ENCODE data around the gene DCDC1.
A peak's percentile ranks its signal among the peaks of the same experiment; 100 is the strongest.

DCDC1 gene, protein sequence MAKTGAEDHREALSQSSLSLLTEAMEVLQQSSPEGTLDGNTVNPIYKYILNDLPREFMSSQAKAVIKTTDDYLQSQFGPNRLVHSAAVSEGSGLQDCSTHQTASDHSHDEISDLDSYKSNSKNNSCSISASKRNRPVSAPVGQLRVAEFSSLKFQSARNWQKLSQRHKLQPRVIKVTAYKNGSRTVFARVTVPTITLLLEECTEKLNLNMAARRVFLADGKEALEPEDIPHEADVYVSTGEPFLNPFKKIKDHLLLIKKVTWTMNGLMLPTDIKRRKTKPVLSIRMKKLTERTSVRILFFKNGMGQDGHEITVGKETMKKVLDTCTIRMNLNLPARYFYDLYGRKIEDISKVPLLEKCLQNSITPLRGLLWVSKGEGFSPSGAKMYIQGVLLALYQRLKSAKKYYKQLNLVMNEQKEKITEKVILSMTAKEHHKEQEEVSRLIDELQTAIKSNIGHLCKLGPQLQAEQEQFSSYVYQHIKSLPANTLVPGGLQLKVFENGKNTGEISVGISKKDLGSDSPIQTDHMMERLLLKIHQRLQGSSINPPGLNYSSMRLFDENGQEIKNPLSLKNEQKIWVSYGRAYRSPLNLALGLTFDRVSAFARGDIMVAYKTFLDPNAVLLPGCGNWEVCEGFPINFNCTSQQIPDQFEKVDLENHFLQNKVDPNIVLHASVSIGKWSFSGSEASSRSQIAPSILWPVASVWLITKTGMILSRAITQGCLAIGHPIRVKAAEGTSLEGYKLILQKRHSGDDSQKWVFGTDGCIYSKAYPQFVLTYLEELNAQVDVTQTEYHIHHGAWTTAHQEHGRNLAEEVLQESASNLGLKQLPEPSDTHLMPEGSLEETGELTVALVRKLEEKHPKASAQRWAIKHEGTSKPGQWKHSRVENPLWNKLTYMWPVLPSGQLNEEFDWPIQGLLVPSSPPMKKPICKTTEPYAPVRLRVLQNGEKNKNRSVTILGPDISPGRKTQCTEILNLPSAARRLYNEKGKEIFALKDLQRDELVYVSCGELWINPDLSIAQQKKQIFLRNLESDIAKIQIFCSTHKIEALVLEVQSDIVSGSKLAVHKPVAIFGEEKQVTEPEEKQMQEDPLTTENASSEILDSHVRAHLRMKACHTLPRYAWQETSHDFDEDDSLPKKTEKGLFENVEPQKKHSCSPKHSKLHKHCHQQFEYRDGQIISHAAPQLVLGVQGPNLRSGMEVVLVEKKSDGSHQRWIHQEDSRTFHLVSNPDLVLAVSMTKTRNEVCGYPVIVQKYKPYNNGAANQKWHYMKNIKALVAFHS (N-terminal part only)

DNA sequence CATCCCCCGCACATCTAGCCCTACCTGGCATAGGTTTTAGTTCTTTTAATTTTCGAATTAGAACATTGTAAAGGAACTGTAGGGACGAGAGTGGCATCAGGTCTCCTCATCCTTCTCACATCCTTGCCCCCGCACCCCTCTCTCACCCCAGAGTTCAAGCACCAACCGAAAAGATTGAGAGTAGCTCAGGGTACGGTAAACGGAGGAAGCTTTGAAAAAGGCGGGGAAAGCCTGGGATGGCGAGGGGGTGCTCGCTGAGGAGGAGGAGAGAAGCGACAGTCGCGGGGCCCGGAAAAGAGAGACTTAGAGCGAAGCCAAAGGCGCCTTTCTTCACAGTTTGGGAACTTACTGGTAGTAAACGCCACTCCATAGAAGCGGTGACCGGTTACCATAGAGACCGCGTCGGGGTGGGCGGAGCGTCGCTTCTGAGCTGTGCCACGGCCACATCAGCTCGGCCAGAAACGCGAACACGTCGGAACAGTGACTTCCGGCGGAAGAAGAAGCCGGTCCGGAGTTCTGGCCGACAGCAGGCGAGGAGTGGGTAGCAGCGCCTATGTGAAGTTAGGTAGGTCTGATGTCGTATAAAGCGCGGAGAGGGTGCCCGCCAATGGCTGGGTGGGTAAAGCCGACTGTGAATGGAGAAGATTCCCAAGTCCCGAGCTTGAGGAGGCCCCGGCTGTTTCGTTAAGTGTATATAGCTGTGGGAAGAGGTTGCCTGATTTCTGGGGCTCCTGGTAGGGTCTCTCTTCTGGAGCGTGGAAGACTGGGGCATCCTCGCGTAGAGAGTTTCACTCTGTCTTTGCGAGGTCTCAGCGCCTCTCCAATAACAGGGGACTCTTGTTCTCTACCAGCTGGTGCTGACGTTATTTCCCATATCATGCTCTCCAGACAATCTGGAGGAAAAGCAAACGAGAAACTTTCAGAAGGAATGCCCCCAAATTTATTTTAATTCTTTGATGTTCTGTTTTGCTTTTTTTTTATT, at the start of gene DCDC1, which contains the start of gene DNAJC24:
DCDC1 (minus strand) TSS at position 392 of the 982 bp plus-strand sequence. CDS start 41,459 bp downstream, outside the sequence.
DNAJC24 (plus strand) TSS at position 513 of the 982 bp plus-strand sequence. CDS start 889 bp downstream, outside the sequence.
- peak; percentile 94 for DNase-seq

DNA sequence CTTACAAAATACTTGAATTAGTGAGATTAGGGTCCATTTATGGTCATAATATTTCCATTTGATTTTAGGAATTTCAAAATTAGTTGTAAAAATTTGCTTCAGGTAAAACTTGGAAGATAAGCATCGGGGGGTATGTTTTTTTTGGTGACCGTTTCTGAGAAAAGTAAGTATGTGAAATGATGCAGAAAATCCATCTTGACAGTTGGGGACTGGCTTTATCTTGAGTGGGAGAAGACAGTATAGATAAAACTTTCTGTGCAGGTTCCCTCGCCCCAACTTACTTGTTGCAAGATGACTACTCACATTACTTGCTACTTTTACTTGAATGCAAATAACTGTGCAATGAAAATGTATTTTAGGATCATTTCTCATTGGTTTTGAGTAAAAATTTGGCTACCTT, 49.6 kb upstream of the DCDC1 start:
- no peak for DNase-seq

DNA sequence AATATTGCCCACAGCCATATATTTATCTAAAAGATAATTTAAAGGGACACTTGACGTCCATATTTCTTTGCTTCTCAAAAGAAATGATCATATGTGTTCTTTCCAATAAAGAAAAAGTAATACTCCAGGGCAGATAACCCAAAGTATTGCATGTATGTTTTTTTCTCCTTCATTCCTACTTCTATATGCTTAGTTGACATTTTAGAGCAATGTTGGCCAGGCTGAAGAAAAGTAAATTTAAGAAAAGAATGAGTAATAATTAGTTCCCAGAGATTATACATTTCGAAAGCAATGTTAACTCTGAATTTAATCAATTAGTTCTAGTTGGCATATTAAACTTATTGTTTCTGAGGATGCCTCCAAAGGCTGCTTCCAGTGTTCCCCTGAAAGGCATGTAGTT, 48.3 kb upstream of the DCDC1 start:
- DNase-seq: no peak

DNA sequence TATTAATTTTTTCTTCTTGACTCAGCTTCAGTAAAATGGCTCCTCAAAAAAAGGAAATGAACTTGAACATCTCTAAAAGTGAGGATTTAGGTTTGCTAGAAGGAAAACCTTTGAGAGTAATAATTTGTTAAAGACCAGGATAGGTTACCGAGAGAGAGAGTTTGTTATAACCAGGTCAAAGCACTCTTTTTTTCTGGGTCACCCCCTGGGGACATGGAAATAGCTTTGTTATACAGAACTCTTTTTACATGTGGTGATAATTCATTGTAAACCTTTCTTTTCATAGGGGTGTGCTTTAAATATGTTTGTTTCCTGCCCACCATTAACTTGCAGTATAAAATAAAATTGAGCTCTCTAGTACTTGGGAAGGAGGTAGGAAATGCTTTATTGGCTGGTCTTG, 47.8 kb upstream of the DCDC1 start:
- no peak for DNase-seq

DNA sequence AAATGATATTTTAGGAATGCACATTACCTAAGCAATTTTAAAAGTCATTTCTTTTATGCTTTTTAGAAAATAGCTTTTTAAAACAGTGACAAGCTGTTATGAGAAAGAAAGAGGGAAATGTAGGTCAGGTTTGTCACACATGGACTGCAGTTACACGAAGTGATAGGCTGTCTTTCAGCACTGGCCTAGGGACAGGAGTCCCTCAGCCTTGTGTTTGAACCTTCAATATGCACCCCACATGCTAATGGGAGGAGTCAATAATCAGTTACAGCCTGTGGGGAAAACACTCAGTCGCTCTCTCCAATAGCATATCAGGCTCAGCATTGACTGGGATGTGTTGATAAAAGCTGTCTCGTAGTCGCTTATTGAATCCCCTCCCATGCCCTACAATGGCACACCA, 45.9 kb upstream of the DCDC1 start:
- no peak for DNase-seq

DNA sequence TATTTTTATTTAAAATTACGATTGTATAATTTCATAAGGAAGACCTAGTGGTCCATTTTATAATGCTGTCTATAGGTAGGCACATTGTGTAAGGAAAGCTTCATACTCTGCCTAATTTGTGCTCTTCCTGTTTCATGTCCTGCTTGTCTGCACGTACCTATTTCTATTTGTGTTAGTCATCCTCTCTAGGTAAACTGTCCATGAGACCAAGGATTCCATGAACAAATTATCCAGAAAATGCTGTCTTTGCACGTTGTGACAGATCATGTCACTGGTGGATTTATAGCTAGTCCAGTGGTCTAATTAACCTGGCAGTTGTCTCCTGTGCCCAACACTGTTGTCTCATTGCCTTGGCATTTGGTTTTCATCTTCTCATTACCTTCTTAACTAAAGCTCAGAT, 44.8 kb upstream of the DCDC1 start:
- no peak for DNase-seq

DNA sequence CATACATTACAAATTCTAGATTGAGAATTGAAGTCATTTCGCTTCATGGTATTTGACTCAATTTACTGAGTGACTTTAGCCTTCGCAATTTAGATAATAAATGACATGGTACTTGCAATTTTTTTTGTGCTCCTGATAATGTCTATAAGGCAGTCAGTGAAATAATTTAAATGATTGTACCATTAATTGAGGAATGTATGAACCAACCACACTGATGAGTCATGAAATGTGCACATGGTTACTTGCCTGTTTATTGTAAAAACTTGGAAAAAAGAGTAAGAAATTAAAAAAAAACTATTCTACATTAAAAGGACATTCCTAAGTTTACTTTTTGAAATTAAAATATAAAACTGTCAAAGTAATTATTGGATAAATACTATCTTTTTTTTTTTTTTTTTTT, 43.4 kb upstream of the DCDC1 start:
- no peak for DNase-seq

DNA sequence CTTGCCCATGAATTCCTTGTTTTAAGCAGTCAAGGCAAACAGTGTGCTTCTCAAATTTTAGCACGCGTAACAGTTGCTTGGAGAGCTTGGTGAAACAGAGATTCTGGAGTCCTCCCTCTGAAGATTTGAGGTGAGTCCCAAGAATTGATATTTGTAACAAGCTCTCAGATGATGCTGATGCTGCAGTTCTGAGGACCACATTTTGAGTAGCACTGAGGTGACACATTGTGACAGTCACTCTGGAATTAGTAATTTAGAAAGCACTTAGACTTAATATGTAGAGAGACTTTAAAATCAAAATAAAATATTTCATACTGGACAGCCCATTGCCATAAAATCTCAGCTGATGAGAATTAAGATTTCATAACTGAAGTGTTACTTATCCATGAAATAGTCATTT, 38.7 kb upstream of the DCDC1 start:
- DNase-seq: no peak

DNA sequence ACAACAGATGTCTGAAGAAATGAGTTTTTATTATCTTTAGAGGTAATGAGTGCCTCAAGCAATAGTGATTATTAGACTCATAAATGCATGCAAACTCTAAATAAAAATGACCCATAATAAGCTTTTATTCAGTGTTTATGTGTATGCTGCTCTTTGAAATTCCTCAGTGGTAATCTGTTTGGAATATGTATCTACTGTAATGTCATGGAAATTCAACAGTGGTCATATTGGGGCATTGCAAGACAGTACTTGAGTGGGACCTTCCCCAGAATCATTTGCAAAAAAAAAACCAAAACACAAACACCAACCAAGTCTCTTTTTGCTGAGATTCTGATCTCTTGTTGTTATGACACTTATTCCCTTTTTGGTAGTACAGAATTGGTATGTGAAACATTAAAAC, 35.1 kb upstream of the DCDC1 start:
- no peak for DNase-seq

DNA sequence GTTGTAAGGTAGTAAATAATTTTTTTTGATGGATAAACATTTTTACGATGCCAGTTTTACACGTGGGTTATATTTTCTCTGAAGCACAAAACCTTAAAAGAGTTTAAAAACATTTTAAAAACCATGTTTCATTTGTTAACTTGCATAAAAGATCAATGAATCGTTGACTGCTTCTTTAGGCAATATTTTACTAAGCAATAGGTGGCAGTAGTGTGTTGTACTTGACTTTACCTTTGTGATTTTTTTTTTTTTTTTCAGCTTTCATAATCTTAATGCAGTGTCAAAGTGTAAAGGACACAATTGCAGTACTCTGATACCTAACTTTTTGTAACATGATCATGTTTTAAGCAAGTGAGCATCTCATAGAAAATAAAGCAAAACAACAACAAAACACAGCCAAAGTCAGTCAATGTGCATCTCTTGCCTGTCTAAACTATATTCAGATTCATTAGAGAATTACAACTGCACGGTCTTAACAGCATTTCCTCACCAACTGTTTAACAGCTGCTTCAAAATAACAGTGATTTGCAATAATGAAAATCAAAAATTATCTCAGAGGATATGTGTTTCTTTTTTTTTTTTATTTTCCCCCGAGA, 27.8 kb upstream of the DCDC1 start:
- peak; percentile 2 for DNase-seq

DNA sequence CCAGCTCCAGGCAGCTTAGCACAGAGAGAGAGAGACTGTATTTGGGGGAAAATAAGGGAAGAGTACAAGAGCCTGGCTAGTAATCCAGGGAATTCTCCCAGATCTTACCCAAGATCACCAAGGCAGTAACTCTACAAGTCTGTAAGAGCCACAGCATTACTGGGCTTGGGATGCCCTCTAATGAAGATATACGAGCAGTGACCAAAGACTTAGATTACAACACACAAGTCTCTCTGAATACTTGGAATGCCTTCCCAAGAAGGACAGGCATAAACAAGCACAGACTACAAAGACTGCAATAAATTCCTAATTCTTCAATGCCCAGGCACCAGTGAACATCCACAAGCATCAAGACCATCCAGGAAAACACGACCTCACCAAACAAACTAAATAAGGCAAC, 17.8 kb upstream of the DCDC1 start:
- no peak for DNase-seq

DNA sequence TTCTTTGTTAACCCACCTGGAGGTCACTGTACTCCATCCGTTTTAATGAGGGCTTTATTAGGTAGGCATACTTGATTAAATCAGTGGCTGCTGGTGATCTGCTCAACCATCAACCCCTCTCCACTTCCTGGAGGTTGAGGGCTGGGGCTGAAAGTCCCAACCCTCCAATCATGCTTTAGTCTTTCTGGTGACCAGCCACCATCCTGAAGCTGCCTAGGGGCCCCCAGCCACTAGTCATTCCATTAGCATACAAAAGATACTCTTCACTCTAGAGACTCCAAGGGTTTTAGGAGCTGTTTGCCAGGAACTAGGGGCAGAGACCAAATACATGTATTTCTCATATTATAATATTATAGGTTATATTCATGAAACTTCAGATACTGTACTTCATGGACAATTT, 13.6 kb upstream of the DCDC1 start:
- no peak for DNase-seq

DNA sequence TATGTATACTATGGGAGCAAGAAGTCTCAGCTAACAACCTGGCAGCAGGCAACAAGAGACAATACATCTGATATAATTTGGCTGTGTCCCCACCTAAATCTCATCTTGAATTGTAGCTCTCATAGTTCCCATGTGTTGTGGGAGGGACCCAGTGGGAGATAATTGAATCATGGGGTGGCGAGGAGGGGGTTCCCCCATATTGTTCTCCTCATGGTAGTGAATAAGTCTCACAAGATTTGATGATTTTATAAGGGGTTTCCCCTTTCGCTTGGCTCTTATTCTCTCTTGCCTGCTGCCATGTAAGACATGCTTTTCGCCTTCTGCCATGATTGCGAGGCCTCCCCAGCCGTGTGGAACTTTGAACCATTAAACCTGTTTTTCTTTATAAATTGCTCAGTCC, 6.3 kb upstream of the DCDC1 start:
- DNase-seq: no peak

DNA sequence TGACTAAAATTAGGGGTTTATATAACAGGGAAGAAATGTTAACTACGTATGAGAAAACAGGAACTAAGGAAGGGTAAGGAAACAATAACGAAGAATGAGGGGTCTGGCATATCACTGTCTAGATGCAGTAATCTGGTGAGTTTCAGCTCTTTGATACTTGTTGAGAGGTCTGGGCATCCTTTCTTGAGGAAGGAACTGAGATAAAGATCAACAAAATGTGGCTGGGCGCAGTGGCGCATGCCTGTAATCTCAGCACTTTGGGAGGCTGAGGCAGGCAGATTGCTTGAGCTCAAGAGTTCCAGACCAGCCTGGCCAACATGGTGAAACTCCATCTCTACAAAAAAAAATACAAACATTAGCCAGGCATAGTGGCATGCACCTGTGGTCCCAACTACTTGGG, 2.7 kb downstream of the DCDC1 start:
- no peak for DNase-seq

DNA sequence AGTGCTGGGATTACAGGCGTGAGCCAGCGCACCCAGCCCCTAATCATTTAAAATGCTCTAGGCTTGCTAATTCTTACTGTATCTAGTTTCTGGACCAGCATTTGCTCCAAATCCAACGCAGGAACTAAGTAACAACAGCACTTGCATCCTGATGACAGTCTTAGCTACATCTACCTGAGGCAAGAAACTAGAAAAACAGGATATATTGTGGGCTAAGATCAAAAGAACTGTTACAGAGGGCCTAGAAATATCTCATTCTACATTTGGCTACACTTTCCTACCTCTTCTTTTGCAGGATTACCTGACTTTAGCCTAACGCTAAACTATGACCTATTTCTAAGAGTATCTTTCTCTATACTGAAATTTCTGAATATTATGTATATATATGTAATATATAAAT, 7.8 kb downstream of the DCDC1 start:
- DNase-seq: no peak

DNA sequence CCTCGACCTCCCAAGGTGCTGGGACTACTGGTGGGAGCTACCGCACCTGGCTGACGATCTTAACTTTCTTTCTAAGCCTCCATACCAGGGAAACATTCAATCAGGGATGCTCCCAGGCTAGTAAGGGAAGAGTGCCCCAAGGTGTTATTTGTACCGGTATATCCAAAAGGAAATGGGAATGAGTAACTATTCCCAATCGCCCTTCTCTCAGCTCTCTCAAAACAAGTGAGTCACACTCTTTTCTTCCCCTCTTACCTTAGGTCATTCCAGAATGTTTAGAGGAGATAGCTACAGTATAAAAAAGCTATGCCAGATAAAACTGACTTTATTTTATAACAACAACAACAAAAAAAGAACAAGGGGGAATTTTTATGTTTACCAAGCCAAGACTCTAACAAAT, 13.7 kb downstream of the DCDC1 start:
- DNase-seq: no peak

DNA sequence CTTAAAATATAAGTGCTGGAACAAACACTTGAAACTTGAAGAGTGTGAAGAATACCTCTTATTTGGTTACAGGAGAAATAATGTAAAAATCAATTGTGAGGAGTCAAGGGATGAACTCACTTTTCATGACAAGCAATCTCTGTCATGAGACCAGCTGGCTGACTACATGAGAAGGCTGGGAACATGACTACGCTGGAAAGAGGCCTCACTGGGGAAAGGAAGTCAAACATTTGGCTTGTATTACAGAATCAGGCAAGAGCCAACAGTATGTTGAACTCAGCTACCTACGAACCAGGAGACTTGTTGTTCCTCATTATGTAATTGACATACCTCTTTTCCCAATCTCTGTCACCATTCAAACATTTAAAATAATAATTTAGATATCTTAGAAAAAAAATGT, 14.4 kb downstream of the DCDC1 start:
- peak; percentile 53 for DNase-seq

DNA sequence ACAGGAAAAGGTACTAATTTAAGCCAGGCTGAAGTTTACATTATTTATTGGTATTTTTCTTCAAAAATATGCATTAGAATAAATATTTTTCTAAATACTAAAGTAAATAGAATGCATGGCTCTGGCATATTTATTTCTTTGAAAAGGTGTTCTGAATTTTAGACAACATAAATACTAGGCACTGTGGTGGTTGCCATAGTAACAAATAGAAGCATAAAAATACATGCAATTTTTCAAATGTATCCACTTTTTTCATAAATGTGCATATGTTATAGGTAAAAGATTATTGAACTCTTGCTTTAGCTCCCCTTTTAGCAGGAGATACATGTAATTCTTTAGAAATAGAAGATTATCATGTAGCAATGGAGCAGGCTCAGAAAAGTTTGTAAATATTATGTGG, 18.4 kb downstream of the DCDC1 start:
- DNase-seq: no peak

DNA sequence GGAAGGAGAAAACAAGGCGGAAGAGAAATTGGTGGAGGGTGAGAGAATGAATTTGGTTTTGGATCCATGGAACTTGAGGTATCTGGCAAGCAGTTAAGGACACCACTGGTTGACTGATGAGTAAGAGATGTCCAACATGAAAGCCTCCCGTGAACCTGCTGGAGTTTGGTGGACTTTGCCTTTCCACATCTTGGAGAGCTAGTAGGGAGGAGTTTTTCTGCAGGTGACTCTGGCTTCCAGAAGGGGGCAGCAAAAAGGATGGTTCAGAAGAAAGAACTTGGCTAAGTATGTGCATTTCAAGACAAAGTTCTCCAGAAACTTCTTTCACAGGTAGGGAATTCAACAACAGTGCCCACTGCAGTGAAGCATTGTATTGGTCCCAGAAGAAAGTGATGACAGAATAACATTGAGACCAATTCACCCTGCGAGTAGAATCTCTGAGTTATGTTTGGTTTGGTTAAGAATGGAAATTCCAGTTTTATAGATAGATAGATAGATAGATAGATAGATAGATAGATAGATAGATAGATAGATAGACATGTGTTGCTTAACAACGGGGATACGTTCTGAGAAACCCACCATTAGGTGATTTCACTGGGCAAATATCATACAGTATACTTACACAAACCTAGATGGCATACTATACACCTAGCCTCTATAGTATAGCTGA, 28.5 kb downstream of the DCDC1 start:
- DNase-seq: no peak

DNA sequence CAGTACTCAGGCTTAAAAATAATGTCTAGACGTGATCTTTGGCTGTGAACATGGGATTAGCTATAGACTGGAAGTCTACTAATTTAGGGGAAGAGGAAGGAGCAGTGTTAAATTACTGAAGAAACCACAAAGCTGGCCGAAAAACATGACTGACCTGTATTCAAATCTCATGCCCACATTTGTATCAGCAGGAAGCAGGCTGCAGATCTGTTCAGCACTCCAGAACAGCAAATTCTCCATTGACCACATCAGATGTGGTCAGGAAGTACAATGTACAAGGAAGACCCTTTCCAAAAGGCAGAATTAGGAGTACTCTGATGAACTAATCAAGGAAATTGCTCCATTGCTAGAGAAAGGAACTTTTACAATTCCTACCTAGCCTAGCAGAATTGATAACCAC, 31.7 kb downstream of the DCDC1 start:
- DNase-seq: no peak

DNA sequence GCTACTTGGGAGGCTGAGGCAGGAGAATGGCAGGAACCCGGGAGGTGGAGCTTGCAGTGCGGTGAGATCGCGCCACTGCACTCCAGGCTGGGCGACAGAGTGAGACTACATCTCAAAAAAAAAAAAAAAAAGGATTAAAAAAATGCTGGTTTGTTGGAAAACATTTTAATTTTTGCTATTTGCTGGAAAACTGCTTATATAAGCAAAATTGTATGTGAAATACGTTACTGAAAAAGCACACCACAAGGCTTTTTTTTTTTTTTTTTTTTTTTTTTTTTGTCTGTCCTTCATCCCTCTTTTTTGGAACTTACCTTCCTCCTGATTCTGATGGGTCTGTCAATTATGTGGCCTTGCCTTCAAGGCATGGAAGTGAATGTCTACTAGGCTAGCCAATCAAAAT, 40.8 kb downstream of the DCDC1 start:
- no peak for DNase-seq
